Pancreas (tissue), 10 donors: ENCODE results near the gene DAGLB. TPM values are rescaled to one million over a fixed set of nuclear protein-coding genes. Genes with fewer than 3 reads are reported as not detected.

Source experiments
- ATAC-seq, 4 donors: fragments of 200-7000 bp; cut with Tn5 transposase; one replicate each; pipeline versions ENCODE4 v1.8.0 to v1.9.1; 2020; ENCODE audit warnings: mild to moderate bottlenecking in 4 of 4, moderate library complexity in 4 of 4
- DNase-seq, 6 donors: peaks; one replicate each; pipeline ENCODE4 v3.0.0-alpha.2; 2020
- FAIRE-seq: peaks from 2 replicates; lab custom pipeline; 2012; peaks lifted over from hg19 to GRCh38; lab: Jason Lieb, UNC
- H3K27ac ChIP-seq, 4 donors: fragments of 200-600 bp; sonication (generic); 1 replicate in 3 of 4; 2 replicates in 1 of 4; pipeline versions ENCODE4 v1.5.0 to v1.8.0; 2020
- H3K27me3 ChIP-seq, 4 donors: fragments of 200-600 bp; one replicate each; pipeline ENCODE4 v1.8.0; 2021
- H3K36me3 ChIP-seq, 3 donors: fragments of 200-600 bp; sonication (generic) in 1 of 3; one replicate each; pipeline versions ENCODE4 v1.5.0 to v1.8.0; 2020 to 2021
- H3K4me1 ChIP-seq, 3 donors: fragments of 200-600 bp; one replicate each; pipeline ENCODE4 v1.8.0; 2021
- H3K4me3 ChIP-seq, 4 donors: fragments of 200-600 bp; sonication (generic) in 2 of 4; one replicate each; pipeline versions ENCODE4 v1.5.0 to v1.8.0; 2020 to 2021
- H3K9me3 ChIP-seq, 4 donors: fragments of 200-600 bp; one replicate each; pipeline ENCODE4 v1.8.0; 2021
- CTCF ChIP-seq, 4 donors: fragments of 200-600 bp; sonication (generic) in 3 of 4; IDR thresholded peaks; one replicate each; pipeline versions ENCODE4 v1.5.0 to v1.8.0; 2021; ENCODE audit warnings: antibody characterized with exemption in 4 of 4
- WGBS, 2 donors: extraction: QIAGEN DNeasy Blood & Tissue Kit; methylation state at CpG; one replicate each; pipeline ENCODE4 v1.1.7; 2013; 5-methylcytosine and 5-hydroxymethylcytosine counted together
- intact Hi-C, 3 donors: fragments of 100-400 bp; cut with DNase I; formaldehyde crosslinking; loops; one replicate each; pipeline versions ENCODE4 v1.11.1 to v1.14.2; 2022
- polyA plus RNA-seq, 2 donors: library from polyadenylated mRNA; stranded (reverse); fragments of 200-250 nt; gene quantifications; one replicate each; pipeline ENCODE4 v1.2.3, GENCODE V29; 2013
- total RNA-seq, 6 donors: library from RNA; stranded (reverse); fragmentation: NEBNext Ultra II Directional in 4 of 6; extraction: Animal tissue kit (Norgen Biotek cat#: 25700) in 4 of 6; gene quantifications; one replicate each; pipeline versions ENCODE4 v1.2.1 to v1.2.4, GENCODE V29; 2021 to 2023
- donor health status: healthy with polysubstance abuse.
- donor health status: DM: no; HTN: no; CAD: no; lungs with moderate emphysema.
- donor health status: DM: no; HTN: no; CAD: no.
- donor health status: control.
- donor health status: control.
- donor health status: Bipolar disorder and iron deficiency.
- donor health status: DM: yes; HTN: yes; CAD: no.
- donor health status: DM: no; HTN: no; CAD: no.
- donor health status: DM: no; HTN: no; CAD: no.
- donor health status: DM: yes; HTN: yes; CAD: no.

Gene DAGLB
- total and polyA plus RNA-seq, 8 donors = 7.8 to 16.7 (median 10.1) TPM

GRCh38 chr7:6448943-6449543 is 1.3 kb upstream of the DAGLB start:
- no peak for FAIRE-seq
- WGBS, 2 donors = 66 to 73% methylated on average over 16 of the region's 16 CpGs
- peak in 1 of 4 donors; percentile 5 for ATAC-seq
- DNase-seq = peak in 2 of 6 donors; percentile 32 to 47
- peak overlapping the region in 3 of 4 donors; percentile 82 to 93 (median 92) for H3K27ac ChIP-seq
- peaks cover 0 to 5% (median 0%) of the 10 kb centered on the region in 3 donors for H3K36me3 ChIP-seq
- H3K9me3 ChIP-seq = no peaks in the 10 kb centered on the region
- intact Hi-C loops = no loop called here
- no peak for TF ChIP-seq CTCF (IDR thresholded peaks at IDR 0.05)
- H3K27me3 ChIP-seq = no peaks in the 10 kb centered on the region
- H3K4me1 ChIP-seq = peaks cover 0 to 3% (median 0%) of the 10 kb centered on the region in 3 donors
- no peak overlapping the region for H3K4me3 ChIP-seq

GRCh38 chr7:6446838-6447580 is 745 bp downstream of the DAGLB start:
- no peaks in the 10 kb centered on the region for H3K27me3 ChIP-seq
- WGBS, 2 donors = 14% methylated on average over 29 of the region's 29 CpGs
- no peak for TF ChIP-seq CTCF (IDR thresholded peaks at IDR 0.05)
- no peaks in the 10 kb centered on the region for H3K9me3 ChIP-seq
- H3K36me3 ChIP-seq = peaks cover 0 to 5% (median 0%) of the 10 kb centered on the region in 3 donors
- intact Hi-C loops = no loop called here
- FAIRE-seq (no peak), ATAC-seq (peak; percentile 26 to 51 (median 38)), DNase-seq (peak; percentile 69 to 87 (median 83))
- H3K4me1 ChIP-seq = peaks cover 0 to 3% (median 0%) of the 10 kb centered on the region in 3 donors
- H3K27ac ChIP-seq = peak overlapping the region; percentile 51 to 93 (median 87)
- H3K4me3 ChIP-seq = peak overlapping the region; percentile 41 to 97 (median 84)

GRCh38 chr7:6444516-6445269 is 3.1 kb downstream of the DAGLB start:
- Histone ChIP-seq H3K36me3 (peaks cover 0 to 5% (median 0%) of the 10 kb centered on the region in 3 donors), H3K4me3 (no peak overlapping the region), H3K27me3 (no peaks in the 10 kb centered on the region), H3K4me1 (no peaks in the 10 kb centered on the region), H3K27ac (no peak overlapping the region), H3K9me3 (no peaks in the 10 kb centered on the region)
- WGBS, 2 donors = 93 to 96% methylated on average over 13 of the region's 13 CpGs
- TF ChIP-seq CTCF (IDR thresholded peaks at IDR 0.05) = no peak
- DNase-seq = no peak
- FAIRE-seq = no peak
- intact Hi-C loops = no loop called here
- ATAC-seq = no peak

GRCh38 chr7:6443372-6443941 is 4.3 kb downstream of the DAGLB start:
- DNase-seq (no peak), FAIRE-seq (no peak), ATAC-seq (no peak)
- no peaks in the 10 kb centered on the region for H3K9me3 ChIP-seq
- intact Hi-C loops = no loop called here
- TF ChIP-seq CTCF (IDR thresholded peaks at IDR 0.05) = no peak
- H3K4me1 ChIP-seq = no peaks in the 10 kb centered on the region
- no peak overlapping the region for H3K27ac ChIP-seq
- no peaks in the 10 kb centered on the region for H3K27me3 ChIP-seq
- 93 to 94% methylated on average over 5 of the region's 5 CpGs for WGBS, 2 donors
- no peak overlapping the region for H3K4me3 ChIP-seq
- peaks cover 0 to 5% (median 0%) of the 10 kb centered on the region in 3 donors for H3K36me3 ChIP-seq
